H1 (cell line): ENCODE results near the gene TPRKB.

Experiments
- POLR2AphosphoS5 ChIP-seq: IDR thresholded peaks from 2 replicates; pipeline ENCODE4 v1.6.1; 2011; ENCODE audit warnings: low read depth, low read length
- RAD21 ChIP-seq, 2 experiments: IDR thresholded peaks in 1 of 2; conservative IDR thresholded peaks in 1 of 2; 2 replicates each; pipeline ENCODE4 v1.6.1; 2011; ENCODE audit warnings: low read depth in 2 of 2, low read length in 2 of 2, improper control_type of control experiment in 1 of 2, inconsistent platforms in 1 of 2, mild to moderate bottlenecking in 1 of 2, moderate library complexity in 1 of 2
- SIX5 ChIP-seq: IDR thresholded peaks from 2 replicates; pipeline ENCODE4 v1.6.1; 2011; ENCODE audit warnings: mild to moderate bottlenecking, low read depth, low read length

- TF ChIP-seq SIX5 (no peak), POLR2AphosphoS5 (no peak), RAD21 (IDR thresholded peaks at IDR 0.05 in 1 of 2, conservative IDR thresholded peaks at IDR 0.05 in 1 of 2; ENCODE audit: low read depth in 2 of 2, low read length in 2 of 2) (no peak)
Measured at GRCh38 chr2:73699437-73699836, 37.7 kb downstream of the TPRKB start.
